SK-N-MC (cell line): ENCODE results near the gene CDK9.

Experiments
- EZH2 ChIP-seq: fragments of 200-600 bp; sonication (generic); IDR thresholded peaks from one replicate; pipeline ENCODE4 v1.6.1; 2017; ENCODE audit warnings: antibody characterized with exemption
- POLR2AphosphoS5 ChIP-seq: IDR thresholded peaks from 2 replicates; pipeline ENCODE4 v1.6.1; 2012; ENCODE audit warnings: mild to moderate bottlenecking, low read depth, low read length, borderline replicate concordance

GRCh38 chr9:127785023-127785932 lies 556 bp upstream of the CDK9 start:
- TF ChIP-seq POLR2AphosphoS5: no peak
- TF ChIP-seq EZH2: no peak
